Measurements from ENCODE around the gene FAM200C. TPM values are rescaled to one million over a fixed set of nuclear protein-coding genes. Genes with fewer than 3 reads are reported as not detected.

FAM200C gene
- total and polyA plus RNA-seq, 2 donors (not counting 1 experiment from before 2014, with no cell fraction given), result 4.0 to 5.3 TPM

GRCh38 chr5:160357394-160357793 is 42.5 kb downstream of the FAM200C start:
- peak overlapping the region; percentile 91 for H2AFZ ChIP-seq (ENCODE audit: low read length)
- H3K4me2 ChIP-seq (ENCODE audit: extremely low read depth, insufficient read depth, low read length), result peak overlapping the region; percentile 62
- no peaks in the 10 kb centered on the region for H3K27me3 ChIP-seq (ENCODE audit: control insufficient read depth, insufficient read depth, low read length)
- no peak overlapping the region for H3K4me3 ChIP-seq (replicated peaks in 1 of 4; ENCODE audit: control extremely low read depth in 1 of 4, insufficient read depth in 1 of 4, low read depth in 3 of 4, low read length in 4 of 4)
- H3K27ac ChIP-seq (ENCODE audit: insufficient read depth, low read length), result no peak overlapping the region
- TF ChIP-seq EZH2 (IDR thresholded peaks at IDR 0.05; ENCODE audit: low read length, missing control alignments), result no peak
- TF ChIP-seq CTCF (conservative IDR thresholded peaks at IDR 0.05 in 1 of 2, IDR thresholded peaks at IDR 0.05 in 1 of 2; ENCODE audit: low read depth in 1 of 2, low read length in 2 of 2), result no peak
- peaks cover 5% of the 10 kb centered on the region for H3K4me1 ChIP-seq (ENCODE audit: control insufficient read depth, extremely low read depth, insufficient read depth, low read length)
- no peaks in the 10 kb centered on the region for H3K36me3 ChIP-seq (ENCODE audit: control insufficient read depth, insufficient read depth, low read length)
- H3K9ac ChIP-seq (ENCODE audit: insufficient read depth, low read length), result no peak overlapping the region
- no peaks in the 10 kb centered on the region for H3K79me2 ChIP-seq (ENCODE audit: control insufficient read depth, insufficient read depth, low read length)
- H3K9me3 ChIP-seq (ENCODE audit: control insufficient read depth, insufficient read depth, low read depth, low read length), result no peaks in the 10 kb centered on the region
- no peak for DNase-seq (ENCODE audit: low read depth in 2 of 2)
- no peaks in the 10 kb centered on the region for H4K20me1 ChIP-seq (ENCODE audit: control insufficient read depth, extremely low read depth, insufficient read depth, low read length)

- Histone ChIP-seq H3K79me2 (ENCODE audit: control insufficient read depth, insufficient read depth, low read length) (no peaks in the 10 kb centered on the region), H3K9me3 (ENCODE audit: control insufficient read depth, insufficient read depth, low read depth, low read length) (no peaks in the 10 kb centered on the region), H3K4me2 (ENCODE audit: extremely low read depth, insufficient read depth, low read length) (no peak overlapping the region), H3K4me1 (ENCODE audit: control insufficient read depth, extremely low read depth, insufficient read depth, low read length) (peaks cover 5% of the 10 kb centered on the region), H4K20me1 (ENCODE audit: control insufficient read depth, extremely low read depth, insufficient read depth, low read length) (no peaks in the 10 kb centered on the region), H3K9ac (ENCODE audit: insufficient read depth, low read length) (no peak overlapping the region), H3K4me3 (replicated peaks in 1 of 4; ENCODE audit: control extremely low read depth in 1 of 4, insufficient read depth in 1 of 4, low read depth in 3 of 4, low read length in 4 of 4) (no peak overlapping the region), H3K27ac (ENCODE audit: insufficient read depth, low read length) (no peak overlapping the region), H3K36me3 (ENCODE audit: control insufficient read depth, insufficient read depth, low read length) (no peaks in the 10 kb centered on the region), H2AFZ (ENCODE audit: low read length) (no peak overlapping the region), H3K27me3 (ENCODE audit: control insufficient read depth, insufficient read depth, low read length) (no peaks in the 10 kb centered on the region)
- DNase-seq (ENCODE audit: low read depth in 2 of 2), result no peak
- no peak for TF ChIP-seq EZH2 (IDR thresholded peaks at IDR 0.05; ENCODE audit: low read length, missing control alignments)
- TF ChIP-seq CTCF (conservative IDR thresholded peaks at IDR 0.05 in 1 of 2, IDR thresholded peaks at IDR 0.05 in 1 of 2; ENCODE audit: low read depth in 1 of 2, low read length in 2 of 2), result no peak
Measured at GRCh38 chr5:160356550-160357347, 43.1 kb downstream of the FAM200C start.

GRCh38 chr5:160354666-160355065 is 45.2 kb downstream of the FAM200C start:
- no peaks in the 10 kb centered on the region for H4K20me1 ChIP-seq (ENCODE audit: control insufficient read depth, extremely low read depth, insufficient read depth, low read length)
- H3K27me3 ChIP-seq (ENCODE audit: control insufficient read depth, insufficient read depth, low read length), result no peaks in the 10 kb centered on the region
- H3K9me3 ChIP-seq (ENCODE audit: control insufficient read depth, insufficient read depth, low read depth, low read length), result no peaks in the 10 kb centered on the region
- H3K79me2 ChIP-seq (ENCODE audit: control insufficient read depth, insufficient read depth, low read length), result no peaks in the 10 kb centered on the region
- H3K4me3 ChIP-seq (replicated peaks in 1 of 4; ENCODE audit: control extremely low read depth in 1 of 4, insufficient read depth in 1 of 4, low read depth in 3 of 4, low read length in 4 of 4), result no peak overlapping the region
- H3K9ac ChIP-seq (ENCODE audit: insufficient read depth, low read length), result no peak overlapping the region
- DNase-seq (ENCODE audit: low read depth in 2 of 2), result no peak
- no peak overlapping the region for H3K4me2 ChIP-seq (ENCODE audit: extremely low read depth, insufficient read depth, low read length)
- no peak overlapping the region for H2AFZ ChIP-seq (ENCODE audit: low read length)
- TF ChIP-seq EZH2 (IDR thresholded peaks at IDR 0.05; ENCODE audit: low read length, missing control alignments), result no peak
- no peak for TF ChIP-seq CTCF (conservative IDR thresholded peaks at IDR 0.05 in 1 of 2, IDR thresholded peaks at IDR 0.05 in 1 of 2; ENCODE audit: low read depth in 1 of 2, low read length in 2 of 2)
- no peak overlapping the region for H3K27ac ChIP-seq (ENCODE audit: insufficient read depth, low read length)
- peaks cover 5% of the 10 kb centered on the region for H3K4me1 ChIP-seq (ENCODE audit: control insufficient read depth, extremely low read depth, insufficient read depth, low read length)
- H3K36me3 ChIP-seq (ENCODE audit: control insufficient read depth, insufficient read depth, low read length), result no peaks in the 10 kb centered on the region

Data from fibroblast of lung (primary cell).